Mammary epithelial cell (primary cell): ENCODE measurements around the gene MAP3K5.

Experiments used
- EZH2 ChIP-seq: IDR thresholded peaks from 2 replicates; pipeline ENCODE4 v1.6.1; 2012; ENCODE audit warnings: low read length, inconsistent platforms, borderline replicate concordance
- TF ChIP-seq, protein P1 (sequence below), 2 donors: IDR thresholded peaks in 1 of 2; conservative IDR thresholded peaks in 1 of 2; 2 replicates each; pipeline ENCODE4 v1.5.1; 2011 to 2012; ENCODE audit warnings: inconsistent platforms in 2 of 2, low read length in 2 of 2, mild to moderate bottlenecking in 2 of 2, control low read depth in 1 of 2, low read depth in 1 of 2; ENCODE audit not compliant: insufficient read depth in 1 of 2; ENCODE audit errors: extremely low read depth in 1 of 2

DNA sequence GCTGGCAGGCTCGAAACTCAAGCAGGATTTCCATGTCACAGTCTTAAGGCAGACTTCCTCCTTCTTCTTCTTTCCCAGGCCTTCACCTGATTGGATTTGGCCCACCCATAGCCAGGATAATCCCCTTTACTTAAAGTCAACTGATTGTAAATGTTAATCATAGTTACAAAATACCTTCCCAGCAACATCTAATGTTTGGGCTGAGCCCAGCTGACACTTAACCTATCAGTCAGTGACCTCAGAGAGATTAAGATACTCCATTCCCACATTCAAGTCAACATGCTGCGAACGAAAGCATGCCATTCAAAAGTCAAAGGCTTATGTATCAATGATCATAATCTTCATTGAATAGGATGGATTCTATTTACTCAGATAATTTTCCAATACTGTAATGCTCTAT, 258.0 kb downstream of the MAP3K5 start:
- TF ChIP-seq, protein P1, sequence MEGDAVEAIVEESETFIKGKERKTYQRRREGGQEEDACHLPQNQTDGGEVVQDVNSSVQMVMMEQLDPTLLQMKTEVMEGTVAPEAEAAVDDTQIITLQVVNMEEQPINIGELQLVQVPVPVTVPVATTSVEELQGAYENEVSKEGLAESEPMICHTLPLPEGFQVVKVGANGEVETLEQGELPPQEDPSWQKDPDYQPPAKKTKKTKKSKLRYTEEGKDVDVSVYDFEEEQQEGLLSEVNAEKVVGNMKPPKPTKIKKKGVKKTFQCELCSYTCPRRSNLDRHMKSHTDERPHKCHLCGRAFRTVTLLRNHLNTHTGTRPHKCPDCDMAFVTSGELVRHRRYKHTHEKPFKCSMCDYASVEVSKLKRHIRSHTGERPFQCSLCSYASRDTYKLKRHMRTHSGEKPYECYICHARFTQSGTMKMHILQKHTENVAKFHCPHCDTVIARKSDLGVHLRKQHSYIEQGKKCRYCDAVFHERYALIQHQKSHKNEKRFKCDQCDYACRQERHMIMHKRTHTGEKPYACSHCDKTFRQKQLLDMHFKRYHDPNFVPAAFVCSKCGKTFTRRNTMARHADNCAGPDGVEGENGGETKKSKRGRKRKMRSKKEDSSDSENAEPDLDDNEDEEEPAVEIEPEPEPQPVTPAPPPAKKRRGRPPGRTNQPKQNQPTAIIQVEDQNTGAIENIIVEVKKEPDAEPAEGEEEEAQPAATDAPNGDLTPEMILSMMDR (conservative IDR thresholded peaks at IDR 0.05 in 1 of 2, IDR thresholded peaks at IDR 0.05 in 1 of 2; ENCODE audit: extremely low read depth in 1 of 2, insufficient read depth in 1 of 2, low read depth in 1 of 2, low read length in 2 of 2): no peak
- no peak for TF ChIP-seq EZH2
